Measurements from ENCODE around the gene SPAM1. TPM values are rescaled to one million over a fixed set of nuclear protein-coding genes. Genes with fewer than 3 reads are reported as not detected.

Gene SPAM1
- not detected for polyA plus RNA-seq (2013, experiment 1 of 2)
- not detected for polyA plus RNA-seq (2013, experiment 2 of 2)

GRCh38 chr7:123924941-123925340 is at the start of gene SPAM1:
Gene SPAM1, plus strand, starts transcription at chr7:123925241. Its CDS starts 28,330 bp downstream, at chr7:123953571.
- H3K9ac ChIP-seq (ENCODE audit: low read depth, low read length, poor library complexity) = no peak within 1 kb of the TSS
- H3K4ac ChIP-seq (ENCODE audit: low read length) = no peak within 1 kb of the TSS
- DNase-seq (ENCODE audit: low spot score) = no peak
- H3K4me1 ChIP-seq (ENCODE audit: control insufficient read depth in 2 of 2, insufficient read depth in 1 of 2, low read depth in 1 of 2, low read length in 2 of 2) = no peaks in the 10 kb centered on the region
- no peak within 1 kb of the TSS for H3K23ac ChIP-seq (ENCODE audit: low read depth, low read length, poor library complexity)
- H3K27ac ChIP-seq (replicated peaks; ENCODE audit: low read length) = no peak within 1 kb of the TSS
- H2AK5ac ChIP-seq (ENCODE audit: low read depth, low read length) = no peak within 1 kb of the TSS
- no peak within 1 kb of the TSS for H2BK5ac ChIP-seq (ENCODE audit: low read length)
- no peaks in the 10 kb centered on the region for H3K36me3 ChIP-seq (replicated peaks in 1 of 2; ENCODE audit: control insufficient read depth in 2 of 2, insufficient read depth in 2 of 2, low read length in 2 of 2)
- H2BK12ac ChIP-seq (ENCODE audit: low read length) = no peak within 1 kb of the TSS
- no peaks in the 10 kb centered on the region for H3K27me3 ChIP-seq (ENCODE audit: control insufficient read depth in 3 of 3, insufficient read depth in 3 of 3, low read depth in 1 of 3, low read length in 3 of 3)
- no peak within 1 kb of the TSS for H4K8ac ChIP-seq (ENCODE audit: low read depth, low read length)
- no peak within 1 kb of the TSS for H2BK15ac ChIP-seq (ENCODE audit: low read length)
- no peaks in the 10 kb centered on the region for H3K79me1 ChIP-seq (ENCODE audit: low read depth, low read length)
- H3K18ac ChIP-seq (ENCODE audit: low read length) = no peak within 1 kb of the TSS
- H2AFZ ChIP-seq (ENCODE audit: low read length) = no peak within 1 kb of the TSS
- no peak within 1 kb of the TSS for H4K91ac ChIP-seq (ENCODE audit: low read depth, low read length, poor library complexity)
- no peak within 1 kb of the TSS for H2BK120ac ChIP-seq (ENCODE audit: low read depth, low read length)
- H3K14ac ChIP-seq (ENCODE audit: low read length) = no peak within 1 kb of the TSS
- H3K4me2 ChIP-seq (ENCODE audit: insufficient read depth, low read length, poor library complexity, severe bottlenecking) = no peak within 1 kb of the TSS
- H3K9me3 ChIP-seq (replicated peaks in 1 of 2; ENCODE audit: control insufficient read depth in 2 of 2, insufficient read depth in 1 of 2, low read depth in 1 of 2, low read length in 2 of 2) = peaks cover 0 to 2% of the 10 kb centered on the region in 2 donors
- no peak within 1 kb of the TSS for H3K4me3 ChIP-seq (ENCODE audit: low read length in 2 of 2)

- Histone ChIP-seq H2AK5ac (ENCODE audit: low read depth, low read length) (no peak overlapping the region), H3K4me1 (ENCODE audit: control insufficient read depth in 2 of 2, insufficient read depth in 1 of 2, low read depth in 1 of 2, low read length in 2 of 2) (no peaks in the 10 kb centered on the region), H3K27ac (replicated peaks; ENCODE audit: low read length) (no peak overlapping the region), H3K27me3 (ENCODE audit: control insufficient read depth in 3 of 3, insufficient read depth in 3 of 3, low read depth in 1 of 3, low read length in 3 of 3) (peaks cover 0 to 3% (median 0%) of the 10 kb centered on the region in 3 experiments), H3K4me2 (ENCODE audit: insufficient read depth, low read length, poor library complexity, severe bottlenecking) (no peak overlapping the region), H3K18ac (ENCODE audit: low read length) (no peak overlapping the region), H3K9ac (ENCODE audit: low read depth, low read length, poor library complexity) (no peak overlapping the region), H4K91ac (ENCODE audit: low read depth, low read length, poor library complexity) (no peak overlapping the region), H3K79me1 (ENCODE audit: low read depth, low read length) (no peaks in the 10 kb centered on the region), H3K23ac (ENCODE audit: low read depth, low read length, poor library complexity) (no peak overlapping the region), H2AFZ (ENCODE audit: low read length) (no peak overlapping the region), H3K36me3 (replicated peaks in 1 of 2; ENCODE audit: control insufficient read depth in 2 of 2, insufficient read depth in 2 of 2, low read length in 2 of 2) (no peaks in the 10 kb centered on the region), H2BK120ac (ENCODE audit: low read depth, low read length) (no peak overlapping the region), H2BK12ac (ENCODE audit: low read length) (no peak overlapping the region), H4K8ac (ENCODE audit: low read depth, low read length) (no peak overlapping the region), H3K4ac (ENCODE audit: low read length) (no peak overlapping the region), H3K4me3 (ENCODE audit: low read length in 2 of 2) (no peak overlapping the region), H2BK5ac (ENCODE audit: low read length) (no peak overlapping the region), H3K14ac (ENCODE audit: low read length) (no peak overlapping the region), H2BK15ac (ENCODE audit: low read length) (no peak overlapping the region), H3K9me3 (replicated peaks in 1 of 2; ENCODE audit: control insufficient read depth in 2 of 2, insufficient read depth in 1 of 2, low read depth in 1 of 2, low read length in 2 of 2) (no peaks in the 10 kb centered on the region)
- DNase-seq (ENCODE audit: low spot score) = no peak
- no CpG with 5 or more reads among the region's 7 CpGs for WGBS, 2 donors (ENCODE audit: extremely low coverage in 2 of 2, insufficient read length in 2 of 2, insufficient replicate concordance in 1 of 2)
Measured at GRCh38 chr7:123876557-123877256, 48.3 kb upstream of the SPAM1 start.

- Histone ChIP-seq H3K23ac (ENCODE audit: low read depth, low read length, poor library complexity) (no peak overlapping the region), H3K4me2 (ENCODE audit: insufficient read depth, low read length, poor library complexity, severe bottlenecking) (no peak overlapping the region), H3K14ac (ENCODE audit: low read length) (no peak overlapping the region), H3K79me1 (ENCODE audit: low read depth, low read length) (no peaks in the 10 kb centered on the region), H3K27ac (replicated peaks; ENCODE audit: low read length) (no peak overlapping the region), H3K27me3 (ENCODE audit: control insufficient read depth in 3 of 3, insufficient read depth in 3 of 3, low read depth in 1 of 3, low read length in 3 of 3) (peaks cover 0 to 3% (median 0%) of the 10 kb centered on the region in 3 experiments), H3K4me3 (ENCODE audit: low read length in 2 of 2) (no peak overlapping the region), H3K9me3 (replicated peaks in 1 of 2; ENCODE audit: control insufficient read depth in 2 of 2, insufficient read depth in 1 of 2, low read depth in 1 of 2, low read length in 2 of 2) (no peaks in the 10 kb centered on the region), H2BK120ac (ENCODE audit: low read depth, low read length) (no peak overlapping the region), H3K4me1 (ENCODE audit: control insufficient read depth in 2 of 2, insufficient read depth in 1 of 2, low read depth in 1 of 2, low read length in 2 of 2) (no peaks in the 10 kb centered on the region), H4K8ac (ENCODE audit: low read depth, low read length) (no peak overlapping the region), H2BK15ac (ENCODE audit: low read length) (no peak overlapping the region), H2AK5ac (ENCODE audit: low read depth, low read length) (no peak overlapping the region), H3K9ac (ENCODE audit: low read depth, low read length, poor library complexity) (no peak overlapping the region), H3K36me3 (replicated peaks in 1 of 2; ENCODE audit: control insufficient read depth in 2 of 2, insufficient read depth in 2 of 2, low read length in 2 of 2) (no peaks in the 10 kb centered on the region), H4K91ac (ENCODE audit: low read depth, low read length, poor library complexity) (no peak overlapping the region), H2AFZ (ENCODE audit: low read length) (no peak overlapping the region), H3K4ac (ENCODE audit: low read length) (no peak overlapping the region), H2BK5ac (ENCODE audit: low read length) (no peak overlapping the region), H2BK12ac (ENCODE audit: low read length) (no peak overlapping the region), H3K18ac (ENCODE audit: low read length) (no peak overlapping the region)
- WGBS, 2 donors (ENCODE audit: extremely low coverage in 2 of 2, insufficient read length in 2 of 2, insufficient replicate concordance in 1 of 2) = no CpG with 5 or more reads among the region's 4 CpGs
- DNase-seq (ENCODE audit: low spot score) = no peak
Measured at GRCh38 chr7:123879628-123880027, 45.4 kb upstream of the SPAM1 start.

DNA sequence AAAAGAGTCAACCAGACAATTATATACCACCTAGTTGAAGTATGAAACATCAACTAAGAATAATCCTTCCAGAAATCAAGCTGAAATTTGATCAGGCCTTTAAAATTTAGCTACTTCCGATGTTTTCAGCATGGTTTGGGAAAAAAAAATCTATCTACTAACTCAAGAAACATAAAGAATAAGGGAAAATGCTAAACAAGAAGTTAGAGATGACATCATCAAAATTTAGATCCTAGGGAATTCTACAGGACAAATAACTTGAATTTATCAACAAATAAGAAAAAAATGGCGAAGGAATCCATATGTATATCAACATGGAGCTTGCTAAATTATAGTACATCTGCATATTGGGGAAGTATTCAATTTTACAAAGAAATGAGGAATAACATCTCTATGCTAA is 43.7 kb upstream of the SPAM1 start:
- H2BK120ac ChIP-seq (ENCODE audit: low read depth, low read length) = no peak overlapping the region
- no peak overlapping the region for H3K4me3 ChIP-seq (ENCODE audit: low read length in 2 of 2)
- WGBS, 2 donors (ENCODE audit: extremely low coverage in 2 of 2, insufficient read length in 2 of 2, insufficient replicate concordance in 1 of 2) = no CpG with 5 or more reads among the region's 2 CpGs
- no peak overlapping the region for H2BK12ac ChIP-seq (ENCODE audit: low read length)
- no peaks in the 10 kb centered on the region for H3K79me1 ChIP-seq (ENCODE audit: low read depth, low read length)
- no peak overlapping the region for H3K18ac ChIP-seq (ENCODE audit: low read length)
- H3K9me3 ChIP-seq (replicated peaks in 1 of 2; ENCODE audit: control insufficient read depth in 2 of 2, insufficient read depth in 1 of 2, low read depth in 1 of 2, low read length in 2 of 2) = no peaks in the 10 kb centered on the region
- no peak overlapping the region for H4K8ac ChIP-seq (ENCODE audit: low read depth, low read length)
- no peak overlapping the region for H3K9ac ChIP-seq (ENCODE audit: low read depth, low read length, poor library complexity)
- no peak overlapping the region for H3K4ac ChIP-seq (ENCODE audit: low read length)
- no peak overlapping the region for H3K23ac ChIP-seq (ENCODE audit: low read depth, low read length, poor library complexity)
- no peak overlapping the region for H3K27ac ChIP-seq (replicated peaks; ENCODE audit: low read length)
- no peak overlapping the region for H2AFZ ChIP-seq (ENCODE audit: low read length)
- H2AK5ac ChIP-seq (ENCODE audit: low read depth, low read length) = no peak overlapping the region
- no peaks in the 10 kb centered on the region for H3K4me1 ChIP-seq (ENCODE audit: control insufficient read depth in 2 of 2, insufficient read depth in 1 of 2, low read depth in 1 of 2, low read length in 2 of 2)
- H4K91ac ChIP-seq (ENCODE audit: low read depth, low read length, poor library complexity) = no peak overlapping the region
- no peak overlapping the region for H3K14ac ChIP-seq (ENCODE audit: low read length)
- H3K36me3 ChIP-seq (replicated peaks in 1 of 2; ENCODE audit: control insufficient read depth in 2 of 2, insufficient read depth in 2 of 2, low read length in 2 of 2) = no peaks in the 10 kb centered on the region
- H3K4me2 ChIP-seq (ENCODE audit: insufficient read depth, low read length, poor library complexity, severe bottlenecking) = no peak overlapping the region
- no peak overlapping the region for H2BK5ac ChIP-seq (ENCODE audit: low read length)
- H3K27me3 ChIP-seq (ENCODE audit: control insufficient read depth in 3 of 3, insufficient read depth in 3 of 3, low read depth in 1 of 3, low read length in 3 of 3) = peaks cover 0 to 3% (median 0%) of the 10 kb centered on the region in 3 experiments
- no peak for DNase-seq (ENCODE audit: low spot score)
- H2BK15ac ChIP-seq (ENCODE audit: low read length) = no peak overlapping the region
